Activated gamma-delta T cell treated with anti-CD3 and anti-CD28 coated beads, Interleukin-2, amount 50 U/mL, for 16 hours (primary cell): ENCODE measurements around the gene C2.
"Not testable (repeated sequence)": the region's sequence is repeated elsewhere in the genome, so short reads cannot be mapped to it uniquely, and the experiment has no call there.

Experiments used
- DNase-seq: peaks from one replicate; pipeline ENCODE4 v3.0.0-alpha.2; 2020; ENCODE audit warnings: low read depth

The C2 gene

GRCh38 chr6:31979238-31979898, 51.9 kb downstream of the C2 start:
- no peak for DNase-seq

- DNase-seq = not testable (repeated sequence)
These were observed 52.8 kb downstream of the C2 start for GRCh38 chr6:31980195-31980876.

DNA sequence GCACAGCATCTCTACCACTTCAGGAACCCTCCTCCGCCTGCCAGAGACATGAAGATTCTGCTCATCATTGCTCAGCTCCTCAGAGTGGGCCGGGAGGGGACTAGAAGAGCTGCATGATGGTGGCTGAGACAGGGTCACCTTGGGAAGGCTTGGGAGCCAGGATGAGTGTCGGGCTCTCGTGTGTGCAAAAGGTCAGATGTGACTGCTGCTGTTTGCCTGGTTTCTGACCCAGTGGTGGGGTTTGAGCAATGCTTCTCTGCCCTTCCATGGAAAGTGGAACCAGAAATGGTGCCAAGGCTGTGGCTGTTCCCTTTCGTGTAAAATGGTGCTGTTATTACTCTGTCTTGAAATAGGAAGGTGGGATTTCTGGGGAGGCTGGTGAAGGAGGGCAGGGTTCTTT, 53.5 kb downstream of the C2 start:
- not testable (repeated sequence) for DNase-seq

DNA sequence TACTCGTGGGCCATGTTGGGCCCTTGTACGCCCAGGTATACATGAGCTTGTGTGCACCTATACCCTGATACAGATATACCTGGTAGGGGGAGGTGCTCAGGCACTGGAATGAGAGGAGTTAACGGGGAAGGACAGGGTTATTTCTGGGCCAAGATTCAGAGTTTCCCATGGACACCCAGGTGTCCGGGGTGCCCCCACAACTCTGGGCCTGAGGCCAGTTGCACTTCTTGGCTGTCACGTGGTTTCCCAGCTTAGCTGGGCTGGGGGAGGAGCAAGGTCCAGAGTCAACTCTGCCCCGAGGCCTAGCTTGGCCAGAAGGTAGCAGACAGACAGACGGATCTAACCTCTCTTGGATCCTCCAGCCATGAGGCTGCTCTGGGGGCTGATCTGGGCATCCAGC, 54.2 kb downstream of the C2 start, which contains the start of gene C4A:
Gene C4A, plus strand, starts transcription at position 314 of the 400 bp plus-strand sequence. Its CDS starts 51 bp downstream, at position 365.
- not testable (repeated sequence) for DNase-seq

GRCh38 chr6:31989363-31989762, 61.8 kb downstream of the C2 start:
- DNase-seq = not testable (repeated sequence)

DNA sequence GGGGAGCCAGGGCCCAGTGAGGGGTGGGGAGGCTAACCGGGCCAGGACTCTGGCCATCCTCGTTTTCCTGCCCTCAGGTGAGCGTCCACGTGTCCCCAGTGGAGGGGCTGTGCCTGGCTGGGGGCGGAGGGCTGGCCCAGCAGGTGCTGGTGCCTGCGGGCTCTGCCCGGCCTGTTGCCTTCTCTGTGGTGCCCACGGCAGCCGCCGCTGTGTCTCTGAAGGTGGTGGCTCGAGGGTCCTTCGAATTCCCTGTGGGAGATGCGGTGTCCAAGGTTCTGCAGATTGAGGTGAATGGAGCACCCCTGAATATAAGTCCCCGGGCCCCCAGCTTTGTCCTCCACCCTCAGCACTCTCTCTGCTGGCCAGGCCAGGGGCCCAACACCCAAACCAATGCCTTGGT, 66.9 kb downstream of the C2 start:
- DNase-seq = not testable (repeated sequence)
